Kidney (tissue), 14 donors: ENCODE results near the gene PVALEF. TPM values are rescaled to one million over a fixed set of nuclear protein-coding genes. Genes with fewer than 3 reads are reported as not detected.

Experiments used
- DNase-seq, 5 donors: peaks; one replicate each; pipeline ENCODE4 v3.0.0-alpha.2; 2013 to 2020
- FAIRE-seq: peaks from 2 replicates; lab custom pipeline; 2012; peaks lifted over from hg19 to GRCh38; lab: Jason Lieb, UNC
- H3K27ac ChIP-seq, 2 donors: one replicate each; pipeline ENCODE4 v1.7.0; 2013; ENCODE audit warnings: low read depth in 2 of 2, low read length in 2 of 2, inconsistent platforms in 1 of 2
- H3K27me3 ChIP-seq: one replicate; pipeline ENCODE4 v1.7.1; 2013; ENCODE audit warnings: low read length, inconsistent platforms; ENCODE audit not compliant: control insufficient read depth, insufficient read depth
- H3K36me3 ChIP-seq, 3 donors: one replicate each; pipeline versions ENCODE4 v1.7.0 to v1.7.1; 2013; ENCODE audit warnings: low read length in 3 of 3, control low read depth in 1 of 3, inconsistent platforms in 1 of 3; ENCODE audit not compliant: insufficient read depth in 3 of 3, control insufficient read depth in 2 of 3
- H3K4me1 ChIP-seq, 3 donors: one replicate each; pipeline versions ENCODE4 v1.7.0 to v1.7.1; 2013; ENCODE audit warnings: low read length in 3 of 3, inconsistent platforms in 1 of 3, low read depth in 1 of 3; ENCODE audit not compliant: control insufficient read depth in 2 of 3, insufficient read depth in 2 of 3
- H3K4me3 ChIP-seq, 3 donors: one replicate each; pipeline versions ENCODE4 v1.7.0 to v1.8.1; 2013; ENCODE audit warnings: low read length in 3 of 3, control low read depth in 1 of 3, inconsistent platforms in 1 of 3
- H3K9ac ChIP-seq, 3 donors: one replicate each; pipeline versions ENCODE4 v1.7.0 to v1.7.1; 2013; ENCODE audit warnings: low read length in 3 of 3, control low read depth in 1 of 3, inconsistent platforms in 1 of 3
- H3K9me3 ChIP-seq, 3 donors: one replicate each; pipeline versions ENCODE4 v1.7.0 to v1.7.1; 2013; ENCODE audit warnings: low read length in 3 of 3, control low read depth in 1 of 3, inconsistent platforms in 1 of 3; ENCODE audit not compliant: control insufficient read depth in 2 of 3, insufficient read depth in 1 of 3
- CTCF ChIP-seq: IDR thresholded peaks from 3 replicates; pipeline ENCODE4 v1.5.1; 2012; ENCODE audit warnings: mild to moderate bottlenecking, moderate library complexity, borderline replicate concordance; ENCODE audit not compliant: insufficient read depth; ENCODE audit errors: extremely low read depth
- intact Hi-C: fragments of 100-400 bp; cut with DNase I; formaldehyde crosslinking; loops from one replicate; pipeline ENCODE4 v1.11.1; 2022
- polyA plus RNA-seq: library from polyadenylated mRNA; stranded (reverse); fragments of 350-450 nt; fragmentation: Illumina TruSeq; extraction: RNeasy Lipid Tissue Mini Kit (QIAGEN cat#74804); gene quantifications from one replicate; pipeline ENCODE4 v1.2.3, GENCODE V29; 2014; ENCODE audit warnings: low read depth, low replicate concordance; ENCODE audit not compliant: insufficient read depth
- total RNA-seq: library from RNA; stranded (reverse); fragmentation: NEBNext Ultra II Directional; extraction: Animal tissue kit (Norgen Biotek cat#: 25700); gene quantifications from one replicate; pipeline ENCODE4 v1.2.1, GENCODE V29; 2021
- donor health status: control.
- donor health status: control.
- donor health status: control.
- donor health status: control.
- donor health status: control.
- donor health status: DM: yes; HTN: yes; CAD: no.
- donor health status: Normal renal cell carcinoma (clear cell type).

PVALEF gene
- total and polyA plus RNA-seq, 2 donors from 2014 or later = not detected

GRCh38 chr17:81217491-81217890, 52.2 kb downstream of the PVALEF start:
- intact Hi-C loops = loop anchor here (10.0 kb wide), 1 partner anchor 773 kb away; no protein-coding TSS in a partner anchor
- no peak overlapping the region for H3K4me3 ChIP-seq
- no peak for FAIRE-seq
- H3K27ac ChIP-seq = no peak overlapping the region
- H3K36me3 ChIP-seq = no peaks in the 10 kb centered on the region
- H3K4me1 ChIP-seq = peaks cover 0 to 12% (median 0%) of the 10 kb centered on the region in 3 donors
- TF ChIP-seq CTCF = no peak
- H3K9me3 ChIP-seq = no peaks in the 10 kb centered on the region
- H3K27me3 ChIP-seq = no peaks in the 10 kb centered on the region
- no peak overlapping the region for H3K9ac ChIP-seq
- no peak for DNase-seq

- no peak for TF ChIP-seq CTCF
- DNase-seq (no peak), FAIRE-seq (no peak)
- no peaks in the 10 kb centered on the region for H3K27me3 ChIP-seq
- no peaks in the 10 kb centered on the region for H3K9me3 ChIP-seq
- peaks cover 0 to 14% (median 0%) of the 10 kb centered on the region in 3 donors for H3K4me1 ChIP-seq
- no peak overlapping the region for H3K4me3 ChIP-seq
- intact Hi-C loops = loop anchor here (10.0 kb wide), 1 partner anchor 774 kb away; no protein-coding TSS in a partner anchor
- no peaks in the 10 kb centered on the region for H3K36me3 ChIP-seq
- H3K27ac ChIP-seq = no peak overlapping the region
- H3K9ac ChIP-seq = no peak overlapping the region
Measured at GRCh38 chr17:81218459-81218858, 53.2 kb downstream of the PVALEF start.

DNA sequence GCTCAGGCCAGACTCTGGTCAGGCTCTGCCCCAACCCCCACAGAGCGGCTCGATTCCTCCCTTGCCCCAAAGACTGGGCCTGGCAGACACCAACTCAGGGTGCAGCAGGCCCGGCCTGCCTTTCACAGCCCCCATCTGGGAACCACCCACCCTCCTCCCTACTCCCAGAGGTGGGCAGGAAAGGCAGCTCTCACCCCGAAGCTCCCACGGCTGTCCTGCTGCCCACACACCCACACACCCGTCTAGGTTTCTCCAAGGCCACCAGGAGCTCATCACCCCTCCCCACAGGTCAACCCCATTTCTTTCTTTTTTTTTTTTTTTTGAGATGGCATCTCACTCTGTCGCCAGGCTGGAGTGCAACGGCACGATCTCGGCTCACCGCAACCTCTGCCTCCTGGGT, 53.7 kb downstream of the PVALEF start:
- DNase-seq = no peak
- FAIRE-seq = no peak
- H3K27ac ChIP-seq = no peak overlapping the region
- no peaks in the 10 kb centered on the region for H3K9me3 ChIP-seq
- H3K27me3 ChIP-seq = no peaks in the 10 kb centered on the region
- no peaks in the 10 kb centered on the region for H3K36me3 ChIP-seq
- peaks cover 0 to 14% (median 0%) of the 10 kb centered on the region in 3 donors for H3K4me1 ChIP-seq
- no peak overlapping the region for H3K4me3 ChIP-seq
- H3K9ac ChIP-seq = no peak overlapping the region
- TF ChIP-seq CTCF = no peak
- intact Hi-C loops = loop anchor here (10.0 kb wide), 1 partner anchor 774 kb away; no protein-coding TSS in a partner anchor
